KOPT-K1 (cell line): ENCODE measurements around the gene HIGD1A.
"Not testable (repeated sequence)": the region's sequence is repeated elsewhere in the genome, so short reads cannot be mapped to it uniquely, and the experiment has no call there.

ENCODE experiments used
- H3K27ac ChIP-seq: fragments of 200-600 bp; sonication (generic); 2 replicates; pipeline ENCODE4 v1.5.1; 2016; ENCODE audit warnings: antibody characterized with exemption, mild to moderate bottlenecking, low read depth, low read length; ENCODE audit not compliant: poor library complexity, severe bottlenecking
- H3K36me3 ChIP-seq: fragments of 200-600 bp; sonication (generic); 2 replicates; pipeline ENCODE4 v1.5.1; 2017; ENCODE audit warnings: antibody characterized with exemption, mild to moderate bottlenecking, low read length, moderate library complexity; ENCODE audit not compliant: insufficient read depth
- H3K9me3 ChIP-seq: fragments of 200-600 bp; sonication (generic); 2 replicates; pipeline ENCODE4 v1.5.1; 2017; ENCODE audit warnings: antibody characterized with exemption, low read length, mild to moderate bottlenecking; ENCODE audit not compliant: insufficient read depth, poor library complexity, severe bottlenecking

HIGD1A gene

DNA sequence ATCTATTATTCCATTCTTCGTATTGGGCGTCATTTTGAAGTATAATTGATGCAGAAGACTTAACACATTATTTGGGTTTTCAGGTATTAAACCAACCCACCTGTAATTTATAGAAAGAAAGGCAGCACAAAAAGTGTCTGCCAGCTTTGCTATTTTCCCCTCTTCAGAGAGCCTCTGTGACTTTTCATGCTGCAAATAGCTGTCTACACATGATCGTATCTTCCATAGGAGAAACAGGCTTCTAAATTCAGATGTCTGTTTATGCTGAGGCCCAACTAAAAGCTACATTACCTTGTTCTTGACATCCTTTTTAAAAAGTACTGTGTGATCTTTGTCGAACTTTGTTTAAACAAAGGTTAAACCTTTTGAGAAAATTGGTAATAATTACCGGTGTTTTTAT, 10.0 kb upstream of the HIGD1A start:
- Histone ChIP-seq H3K27ac (no peak overlapping the region), H3K36me3 (no peaks in the 10 kb centered on the region), H3K9me3 (no peaks in the 10 kb centered on the region)

DNA sequence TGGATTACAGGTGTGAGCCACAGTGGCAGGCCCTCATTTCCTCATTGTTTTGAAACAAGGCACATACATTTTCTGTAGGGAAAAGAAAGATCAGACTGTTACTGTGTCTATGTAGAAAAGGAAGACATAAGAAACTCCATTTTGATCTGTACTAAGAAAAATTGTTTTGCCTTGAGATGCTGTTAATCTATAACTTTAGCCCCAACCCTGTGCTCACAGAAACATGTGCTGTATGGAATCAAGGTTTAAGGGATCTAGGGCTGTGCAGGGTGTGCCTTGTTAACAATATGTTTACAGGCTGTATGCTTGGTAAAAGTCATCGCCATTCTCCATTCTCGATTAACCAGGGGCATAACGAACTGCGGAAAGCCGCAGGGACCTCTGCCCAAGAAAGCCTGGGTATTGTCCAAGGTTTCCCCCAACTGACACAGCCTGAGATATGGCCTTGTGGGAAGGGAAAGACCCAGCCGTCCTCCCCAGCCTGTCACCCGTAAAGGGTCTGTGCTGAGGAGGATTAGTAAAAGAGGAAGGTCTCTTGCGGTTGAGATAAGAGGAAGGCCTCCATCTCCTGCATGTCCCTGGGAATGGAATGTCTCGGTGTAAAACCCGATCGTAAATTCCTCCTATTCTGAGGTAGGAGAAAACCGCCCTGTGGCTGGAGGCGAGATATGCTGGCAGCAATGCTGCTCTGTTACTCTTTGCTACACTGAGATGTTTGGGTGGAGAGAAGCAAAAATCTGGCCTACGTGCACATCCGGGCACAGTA, 7.0 kb upstream of the HIGD1A start:
- H3K27ac ChIP-seq, H3K36me3 ChIP-seq, H3K9me3 ChIP-seq: not testable (repeated sequence)

DNA sequence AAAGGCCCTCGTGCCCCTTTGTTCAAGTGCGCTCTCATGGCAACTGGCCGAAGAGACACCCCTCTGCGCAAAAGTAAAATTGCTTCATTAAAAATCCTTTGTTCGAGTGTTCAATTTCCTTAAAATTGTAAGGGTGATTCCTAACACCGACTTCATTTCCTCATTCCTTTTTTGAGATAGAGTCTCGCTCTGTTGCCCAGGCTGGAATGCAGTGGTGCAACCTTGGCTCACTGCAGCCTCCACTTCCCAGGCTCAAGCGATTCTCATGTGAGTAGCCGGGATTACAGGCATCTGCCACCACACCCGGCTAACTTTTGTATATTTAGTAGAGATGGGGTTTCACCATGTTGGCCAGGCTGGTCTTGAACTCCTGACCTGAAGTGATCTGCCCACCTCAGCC, 6.4 kb upstream of the HIGD1A start:
- H3K36me3 ChIP-seq, H3K27ac ChIP-seq: not testable (repeated sequence)

DNA sequence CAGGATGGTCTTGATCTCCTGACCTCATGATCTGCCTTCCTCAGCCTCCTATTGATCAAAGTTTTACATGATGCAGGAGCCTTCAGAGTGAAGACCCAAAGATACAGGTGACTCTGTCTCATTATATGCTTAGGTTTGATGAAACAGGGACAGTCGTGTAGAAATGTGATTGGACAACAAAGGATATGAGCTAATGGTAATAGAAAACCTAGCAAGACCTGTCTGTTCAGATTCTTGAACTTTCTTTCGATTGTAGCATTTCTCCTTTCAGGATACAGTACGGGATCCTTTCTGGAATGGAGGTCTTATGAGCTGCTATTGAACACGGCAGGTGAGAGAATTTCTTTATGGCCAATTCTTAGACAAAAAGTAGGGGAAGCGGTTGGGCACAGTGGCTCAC, 4.9 kb upstream of the HIGD1A start, which contains the start of gene ACKR2:
ACKR2 (plus strand) TSS at position 244 of the 400 bp plus-strand sequence. CDS start 55,058 bp downstream, outside the sequence.
- H3K9me3 ChIP-seq = no peaks in the 10 kb centered on the region
- H3K27ac ChIP-seq = no peak within 1 kb of the TSS
- no peaks in the 10 kb centered on the region for H3K36me3 ChIP-seq

More for the DNA sequence above, 6.4 kb upstream of the HIGD1A start:
- not testable (repeated sequence) for H3K9me3 ChIP-seq

DNA sequence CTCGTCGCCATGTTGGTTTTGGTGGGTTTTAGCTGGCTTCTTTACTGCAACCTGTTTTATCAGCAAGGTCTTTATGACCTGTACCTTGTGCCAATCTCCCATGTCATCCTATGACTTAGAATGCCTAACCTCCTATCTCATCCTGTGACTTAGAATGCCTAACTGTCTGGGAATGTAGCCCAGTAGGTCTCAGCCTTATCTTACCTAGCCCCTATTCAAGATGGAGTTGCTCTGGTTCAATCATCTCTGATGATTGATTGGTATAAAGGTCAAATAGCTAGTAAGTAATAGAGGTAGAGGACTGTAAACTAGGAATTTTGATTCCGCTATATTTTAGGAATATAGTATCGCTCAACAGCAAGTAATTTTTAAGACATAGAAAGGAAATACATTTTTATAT, 3.6 kb upstream of the HIGD1A start:
- no peaks in the 10 kb centered on the region for H3K36me3 ChIP-seq
- H3K27ac ChIP-seq = no peak overlapping the region
- H3K9me3 ChIP-seq = no peaks in the 10 kb centered on the region

DNA sequence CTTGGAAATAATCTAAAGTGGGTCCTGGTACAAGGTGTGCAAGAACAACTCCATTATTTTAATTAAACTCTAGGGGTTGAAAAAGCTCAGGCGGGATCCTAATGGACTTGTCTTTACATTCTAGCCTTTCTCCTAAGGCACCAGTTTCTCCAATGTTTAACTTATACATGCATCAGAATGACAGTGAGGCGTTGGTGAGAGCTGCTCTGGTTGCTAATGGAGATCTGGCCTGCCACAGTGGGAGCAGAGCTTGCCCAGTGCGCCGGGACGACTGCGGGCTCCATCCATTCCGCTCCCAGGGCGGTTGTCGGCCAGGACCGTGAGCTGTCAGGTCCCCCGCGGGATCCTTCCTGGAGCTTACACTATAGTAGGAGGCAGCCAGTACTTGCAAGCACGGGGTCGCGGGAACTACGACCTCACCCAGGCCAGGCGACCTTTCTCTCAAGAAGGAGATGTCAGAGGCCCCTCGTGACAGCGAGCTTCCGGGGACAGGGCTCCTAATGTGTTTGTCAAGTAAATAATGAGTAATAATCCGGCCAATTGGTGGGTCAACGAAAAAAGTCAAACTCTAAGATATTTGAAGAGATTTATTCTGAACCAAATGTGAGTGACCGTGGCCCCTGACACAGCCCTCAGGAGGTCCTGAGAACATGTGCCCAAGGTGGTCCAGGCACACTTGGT, 991 bp upstream of the HIGD1A start:
- Histone ChIP-seq H3K27ac (no peak overlapping the region), H3K36me3 (peaks cover 7% of the 10 kb centered on the region; the same call in 1 of the 2 replicates), H3K9me3 (no peaks in the 10 kb centered on the region)

DNA sequence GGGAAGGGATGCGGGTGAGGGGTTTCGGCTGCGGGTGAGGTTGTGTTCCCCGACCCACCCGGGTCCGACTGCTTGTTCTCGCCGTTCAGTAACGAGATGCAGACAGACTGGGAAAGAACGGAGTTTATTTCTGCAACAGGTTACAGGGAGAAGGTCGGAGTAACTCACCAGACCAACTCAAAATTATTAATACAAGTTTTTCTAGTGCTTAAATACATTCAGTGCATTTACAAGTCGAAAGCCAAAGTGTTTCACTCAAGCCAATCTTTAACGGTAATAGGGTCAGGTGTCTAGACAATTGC, 492 bp upstream of the HIGD1A start:
- peaks cover 7% of the 10 kb centered on the region; the same call in 1 of the 2 replicates for H3K36me3 ChIP-seq
- H3K9me3 ChIP-seq = no peaks in the 10 kb centered on the region
- peak overlapping the region; percentile 79 for H3K27ac ChIP-seq

DNA sequence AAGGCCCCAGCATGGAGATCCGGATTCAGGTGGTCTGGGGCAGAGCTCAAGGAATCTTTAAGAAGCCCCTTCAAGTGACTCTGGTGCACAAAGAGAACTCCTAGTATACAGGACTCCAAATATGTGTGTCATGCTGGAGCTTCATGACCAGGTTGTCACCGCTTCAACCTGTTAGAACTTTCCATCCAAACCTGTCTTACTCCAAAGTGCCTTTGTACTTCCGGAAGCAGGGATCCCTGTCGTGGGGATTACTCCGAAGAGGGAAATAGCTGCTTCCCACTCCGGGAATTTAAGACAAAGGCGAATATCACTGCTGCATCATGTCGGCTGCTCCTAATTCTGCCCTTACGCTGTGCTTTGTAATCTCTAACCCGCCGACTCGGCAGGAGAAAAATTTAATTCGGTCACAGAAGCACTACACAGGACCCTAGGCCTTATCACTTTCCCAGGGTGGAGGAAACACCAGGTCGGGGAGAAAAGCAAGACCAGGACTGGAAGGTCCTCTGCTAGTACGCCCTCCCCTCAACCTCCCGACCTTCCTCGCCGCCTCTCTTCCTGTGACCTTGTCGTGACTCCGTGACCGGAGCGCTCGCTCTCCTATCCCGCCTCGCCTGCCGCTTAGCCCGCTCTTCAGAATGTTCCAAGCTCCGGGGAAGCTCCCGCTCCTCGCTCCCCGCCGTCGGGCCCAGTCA, 730 bp downstream of the HIGD1A start:
- Histone ChIP-seq H3K36me3 (peaks cover 7% of the 10 kb centered on the region; the same call in 1 of the 2 replicates), H3K27ac (peak overlapping the region; percentile 79), H3K9me3 (no peaks in the 10 kb centered on the region)

DNA sequence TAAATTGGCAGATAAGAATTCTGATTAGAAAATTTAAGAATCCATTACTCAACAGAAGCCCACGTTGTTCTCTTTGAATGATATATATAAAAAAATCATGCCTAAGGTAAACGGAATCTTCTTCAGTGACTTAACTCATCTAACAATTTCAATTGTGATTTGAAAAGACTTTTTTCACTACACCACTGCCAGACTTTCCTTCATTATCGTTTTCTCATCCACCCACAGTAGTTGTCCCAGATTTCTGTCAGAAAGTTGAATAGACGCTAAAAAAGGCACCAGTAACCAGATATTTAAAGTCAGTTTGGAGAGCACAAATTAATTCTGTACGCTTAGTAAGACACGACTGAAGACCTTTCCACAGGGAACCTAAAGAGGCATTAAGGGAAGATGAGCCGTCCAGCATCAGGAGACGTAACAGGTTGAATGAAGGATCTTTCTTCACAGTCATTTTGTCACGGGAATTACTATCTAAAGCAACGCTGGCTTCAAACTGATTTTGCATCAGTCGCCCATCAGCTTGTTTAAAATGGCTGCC, 1.3 kb downstream of the HIGD1A start:
- H3K9me3 ChIP-seq = no peaks in the 10 kb centered on the region
- H3K27ac ChIP-seq = peak overlapping the region; percentile 79

DNA sequence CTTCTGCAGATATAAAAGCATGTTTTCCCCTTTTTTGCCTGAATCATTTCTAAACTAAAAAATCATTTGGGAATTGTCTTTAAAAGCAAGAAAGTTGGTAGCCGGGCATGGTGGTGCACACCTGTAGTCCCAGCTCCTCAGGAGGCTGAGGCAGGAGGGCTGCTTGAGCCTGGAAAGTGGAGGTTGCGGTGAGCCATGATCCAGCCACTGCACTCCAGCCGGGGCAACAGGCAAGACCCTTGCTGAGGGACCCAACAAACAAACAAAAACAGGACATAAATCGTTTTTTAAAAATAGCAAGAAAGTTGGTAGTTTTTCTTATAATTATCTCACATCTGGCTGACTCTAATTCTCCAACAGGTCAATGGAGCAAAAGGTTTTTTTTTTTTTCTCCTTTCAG, 2.5 kb downstream of the HIGD1A start:
- Histone ChIP-seq H3K9me3 (no peaks in the 10 kb centered on the region), H3K36me3 (peaks cover 7% of the 10 kb centered on the region; the same call in 1 of the 2 replicates), H3K27ac (no peak overlapping the region)

More for the DNA sequence above, 1.3 kb downstream of the HIGD1A start:
- H3K36me3 ChIP-seq = peaks cover 7% of the 10 kb centered on the region; the same call in 1 of the 2 replicates

DNA sequence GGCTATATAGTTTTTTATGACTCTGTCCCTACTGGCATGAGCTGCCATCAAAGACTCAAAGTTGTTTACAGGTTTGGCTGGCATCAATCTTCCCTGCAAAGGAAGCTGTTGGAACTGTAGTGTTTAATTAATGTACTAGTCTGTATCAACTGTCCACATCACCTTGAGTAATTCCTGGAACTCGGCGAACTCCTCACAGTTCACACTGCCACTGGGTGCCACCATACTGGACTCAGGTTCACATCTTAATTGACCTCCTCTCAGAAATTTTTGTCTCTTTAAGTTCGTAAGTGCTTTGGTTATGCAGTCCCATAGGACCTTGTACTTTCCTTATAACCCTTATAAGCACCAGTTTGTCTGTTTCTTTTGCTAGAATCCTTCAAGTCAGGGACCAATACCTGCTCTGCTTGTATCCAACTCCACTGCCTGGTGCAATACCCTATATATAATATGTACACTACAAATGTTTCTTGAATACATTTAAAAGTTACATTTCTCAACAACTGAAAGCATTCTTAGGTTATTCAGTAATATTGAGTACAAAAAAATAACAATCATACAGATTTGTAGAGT, 3.2 kb downstream of the HIGD1A start:
- Histone ChIP-seq H3K9me3 (no peaks in the 10 kb centered on the region), H3K36me3 (peaks cover 7% of the 10 kb centered on the region; the same call in 1 of the 2 replicates), H3K27ac (no peak overlapping the region)

DNA sequence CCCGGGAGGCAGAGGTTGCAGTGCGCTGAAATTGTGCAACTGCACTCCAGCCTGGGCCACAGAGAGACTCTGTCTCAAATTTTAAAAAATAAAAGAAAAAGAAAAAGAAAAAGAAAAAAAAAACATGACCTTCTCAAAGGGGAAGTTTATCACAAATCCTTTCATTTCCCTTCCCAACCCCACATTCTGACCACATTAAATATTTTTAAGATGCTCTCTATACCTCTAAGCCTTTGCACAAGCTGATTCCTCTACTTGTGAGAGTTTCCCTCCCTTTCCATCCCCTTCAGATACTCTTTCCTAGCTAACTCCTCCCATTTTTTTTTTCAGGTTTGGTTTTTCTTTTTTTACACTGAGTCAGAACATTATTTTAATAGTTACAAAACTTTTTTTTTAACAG, 4.0 kb downstream of the HIGD1A start:
- no peaks in the 10 kb centered on the region for H3K9me3 ChIP-seq
- H3K27ac ChIP-seq = no peak overlapping the region
- H3K36me3 ChIP-seq = peaks cover 7% of the 10 kb centered on the region; the same call in 1 of the 2 replicates

DNA sequence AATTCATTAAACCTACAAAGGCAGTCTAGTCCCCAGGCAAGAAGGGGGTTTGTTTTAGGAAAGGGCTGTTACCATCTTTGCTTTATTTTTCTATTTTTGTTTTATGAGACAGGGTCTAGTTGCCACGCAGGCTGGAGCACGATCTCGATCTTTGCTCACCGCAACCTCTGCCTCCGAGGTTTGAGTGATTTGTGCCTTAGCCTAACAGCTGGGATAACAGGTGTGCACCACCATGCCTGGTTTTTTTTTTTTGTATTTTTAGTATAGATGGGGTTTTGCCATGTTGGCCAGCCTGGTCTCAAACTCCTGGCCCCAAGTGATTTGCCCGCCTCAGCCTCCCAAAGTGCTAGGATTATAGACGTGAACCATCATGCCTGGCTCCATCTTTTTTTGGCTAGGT, 4.9 kb downstream of the HIGD1A start:
- H3K27ac ChIP-seq = no peak overlapping the region
- peaks cover 7% of the 10 kb centered on the region; the same call in 1 of the 2 replicates for H3K36me3 ChIP-seq
- H3K9me3 ChIP-seq = no peaks in the 10 kb centered on the region

DNA sequence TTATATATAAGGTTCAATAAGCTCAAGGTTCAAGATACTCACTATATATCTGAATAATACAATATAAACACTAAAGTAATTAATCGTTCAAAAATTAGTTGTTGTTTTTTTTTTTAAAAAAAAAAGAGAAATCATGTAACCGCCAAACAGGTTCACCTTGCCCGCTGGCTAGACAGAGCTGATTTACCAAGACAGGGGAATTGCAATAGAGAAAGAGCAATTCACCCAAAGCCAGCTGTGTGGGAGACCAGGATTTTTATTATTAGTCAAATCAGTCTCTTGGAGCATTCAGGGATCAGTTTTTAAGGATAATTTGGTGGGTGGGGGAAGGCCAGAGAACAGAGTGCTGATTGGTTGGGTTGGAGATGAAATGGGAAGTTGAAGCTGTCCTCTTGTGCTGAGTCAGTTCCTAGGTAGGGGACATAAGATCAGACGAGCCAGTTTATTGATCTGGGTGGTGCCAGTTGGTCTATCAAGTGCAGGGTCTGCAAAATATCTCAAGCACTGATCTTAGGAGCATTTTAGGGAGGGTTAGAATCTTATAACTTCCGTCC, 7.9 kb downstream of the HIGD1A start:
- Histone ChIP-seq H3K9me3 (no peaks in the 10 kb centered on the region), H3K36me3 (peaks cover 22% of the 10 kb centered on the region), H3K27ac (no peak overlapping the region)
